PFSK-1 (cell line): ENCODE measurements around the gene CFAP410.

Experiments used
- FOXP2 ChIP-seq: optimal IDR thresholded peaks from 2 replicates; pipeline ENCODE3; 2011; ENCODE audit warnings: borderline replicate concordance, control low read depth, inconsistent platforms; ENCODE audit not compliant: insufficient read depth; ENCODE audit errors: extremely low read length, extremely low read depth
- POLR2AphosphoS5 ChIP-seq: IDR thresholded peaks from 2 replicates; pipeline ENCODE4 v1.6.1; 2012; ENCODE audit warnings: low read depth, mild to moderate bottlenecking, control low read depth, low read length, moderate library complexity
- REST ChIP-seq, 2 experiments: IDR thresholded peaks; 2 replicates each; pipeline versions ENCODE4 v1.6.1 to v1.8.0; 2011 to 2012; ENCODE audit warnings: low read depth in 2 of 2, low read length in 2 of 2, control low read depth in 1 of 2, inconsistent platforms in 1 of 2, mild to moderate bottlenecking in 1 of 2, moderate library complexity in 1 of 2; ENCODE audit not compliant: insufficient read depth in 1 of 2
- SIN3A ChIP-seq: IDR thresholded peaks from 2 replicates; pipeline ENCODE4 v1.6.1; 2012; ENCODE audit warnings: mild to moderate bottlenecking, low read length, moderate library complexity, borderline replicate concordance; ENCODE audit not compliant: insufficient read depth
- TAF1 ChIP-seq: IDR thresholded peaks from 2 replicates; pipeline ENCODE4 v1.6.1; 2012; ENCODE audit warnings: low read length, control low read depth, borderline replicate concordance; ENCODE audit not compliant: insufficient read depth

The CFAP410 gene

GRCh38 chr21:44312089-44312488 is 27.1 kb downstream of the CFAP410 start:
- TF ChIP-seq REST (IDR thresholded peaks at IDR 0.05; ENCODE audit: insufficient read depth in 1 of 2, low read depth in 2 of 2, low read length in 2 of 2), result no peak
- no peak for TF ChIP-seq POLR2AphosphoS5
- TF ChIP-seq TAF1, result no peak
- TF ChIP-seq SIN3A, result no peak
- no peak for TF ChIP-seq FOXP2

- TF ChIP-seq POLR2AphosphoS5, result no peak
- no peak for TF ChIP-seq SIN3A
- no peak for TF ChIP-seq REST (IDR thresholded peaks at IDR 0.05; ENCODE audit: insufficient read depth in 1 of 2, low read depth in 2 of 2, low read length in 2 of 2)
- TF ChIP-seq FOXP2, result no peak
- no peak for TF ChIP-seq TAF1
These were observed 28.3 kb downstream of the CFAP410 start for GRCh38 chr21:44310628-44311507.

GRCh38 chr21:44306936-44307704 is 32.1 kb downstream of the CFAP410 start:
- TF ChIP-seq REST (IDR thresholded peaks at IDR 0.05; ENCODE audit: insufficient read depth in 1 of 2, low read depth in 2 of 2, low read length in 2 of 2) (no peak), SIN3A (no peak), POLR2AphosphoS5 (no peak), FOXP2 (no peak), TAF1 (no peak)

- TF ChIP-seq POLR2AphosphoS5 (no peak), SIN3A (no peak), REST (IDR thresholded peaks at IDR 0.05; ENCODE audit: insufficient read depth in 1 of 2, low read depth in 2 of 2, low read length in 2 of 2) (no peak), FOXP2 (no peak), TAF1 (no peak)
These were observed 33.5 kb downstream of the CFAP410 start for GRCh38 chr21:44305691-44306090.
